ENCODE data around the gene DMWD. TPM values are rescaled to one million over a fixed set of nuclear protein-coding genes. Genes with fewer than 3 reads are reported as not detected.

DMWD gene
- total RNA-seq, 3 donors from 2014 or later (not counting 1 experiment from before 2014, with no cell fraction given) = 66.2 to 82.1 (median 66.3) TPM

- no peak overlapping the region for H3K27ac ChIP-seq (ENCODE audit: low read length)
- ATAC-seq (no peak), DNase-seq (peak in 1 of 2 donors; percentile 26)
- no peaks in the 10 kb centered on the region for H3K9me3 ChIP-seq (ENCODE audit: control insufficient read depth, insufficient read depth, low read length)
- H3K4me3 ChIP-seq (ENCODE audit: low read length) = peak overlapping the region; percentile 16
- H3K4me1 Mint-ChIP-seq = peaks cover 0 to 10% of the 10 kb centered on the region in 2 donors
- H3K4me1 ChIP-seq (ENCODE audit: control insufficient read depth, insufficient read depth, low read length) = peaks cover 27% of the 10 kb centered on the region
- peaks cover 6% of the 10 kb centered on the region for H3K36me3 ChIP-seq (ENCODE audit: control insufficient read depth, insufficient read depth, low read length)
- intact Hi-C loops (cut with micrococcal nuclease) = loop anchor here (5.0 kb wide), 1 partner anchor 202 kb away; no protein-coding TSS in a partner anchor
- H3K36me3 Mint-ChIP-seq = no peaks in the 10 kb centered on the region
- H3K4me3 Mint-ChIP-seq = peak overlapping the region; percentile 80
- WGBS (ENCODE audit: insufficient coverage) = 19% methylated on average over 41 of the region's 44 CpGs
- peaks cover 6% of the 10 kb centered on the region for H3K27me3 ChIP-seq (ENCODE audit: control insufficient read depth, insufficient read depth, low read length)
- H3K9me3 Mint-ChIP-seq = no peaks in the 10 kb centered on the region
- H3K27me3 Mint-ChIP-seq (ENCODE audit: low read depth in 2 of 2) = peaks cover 0 to 7% of the 10 kb centered on the region in 2 donors
- H3K27ac Mint-ChIP-seq = peak overlapping the region in 1 of 2 donors; percentile 33
- TF ChIP-seq CTCF (IDR thresholded peaks at IDR 0.05) = no peak
Measured at GRCh38 chr19:45815481-45816216, 23.0 kb upstream of the DMWD start.

GRCh38 chr19:45814851-45815480 is 22.3 kb upstream of the DMWD start, which contains the start of gene RSPH6A:
Gene RSPH6A, minus strand, starts transcription at chr19:45815308. Its CDS starts 132 bp downstream, at chr19:45815176.
- TF ChIP-seq CTCF (IDR thresholded peaks at IDR 0.05) = no peak
- Histone ChIP-seq H3K4me3 (ENCODE audit: low read length) (peak within 1 kb of the TSS; percentile 16), H3K4me1 (ENCODE audit: control insufficient read depth, insufficient read depth, low read length) (peaks cover 27% of the 10 kb centered on the region), H3K36me3 (ENCODE audit: control insufficient read depth, insufficient read depth, low read length) (no peaks in the 10 kb centered on the region), H3K9me3 (ENCODE audit: control insufficient read depth, insufficient read depth, low read length) (no peaks in the 10 kb centered on the region), H3K27ac (ENCODE audit: low read length) (no peak within 1 kb of the TSS), H3K27me3 (ENCODE audit: control insufficient read depth, insufficient read depth, low read length) (peaks cover 6% of the 10 kb centered on the region)
- H3K4me3 Mint-ChIP-seq = peak within 1 kb of the TSS; percentile 80
- DNase-seq = no peak
- no peaks in the 10 kb centered on the region for H3K36me3 Mint-ChIP-seq
- WGBS (ENCODE audit: insufficient coverage) = 30% methylated on average over 40 of the region's 40 CpGs
- H3K4me1 Mint-ChIP-seq = peaks cover 0 to 10% of the 10 kb centered on the region in 2 donors
- intact Hi-C loops (cut with micrococcal nuclease) = loop anchor here (5.0 kb wide), 1 partner anchor 202 kb away; no protein-coding TSS in a partner anchor
- peak within 1 kb of the TSS in 1 of 2 donors; percentile 33 for H3K27ac Mint-ChIP-seq
- H3K27me3 Mint-ChIP-seq (ENCODE audit: low read depth in 2 of 2) = peaks cover 0 to 7% of the 10 kb centered on the region in 2 donors
- no peaks in the 10 kb centered on the region for H3K9me3 Mint-ChIP-seq
- ATAC-seq = no peak

- Histone ChIP-seq H3K4me1 (ENCODE audit: control insufficient read depth, insufficient read depth, low read length) (peaks cover 31% of the 10 kb centered on the region), H3K9me3 (ENCODE audit: control insufficient read depth, insufficient read depth, low read length) (no peaks in the 10 kb centered on the region), H3K36me3 (ENCODE audit: control insufficient read depth, insufficient read depth, low read length) (no peaks in the 10 kb centered on the region), H3K4me3 (ENCODE audit: low read length) (no peak overlapping the region), H3K27me3 (ENCODE audit: control insufficient read depth, insufficient read depth, low read length) (peaks cover 6% of the 10 kb centered on the region), H3K27ac (ENCODE audit: low read length) (no peak overlapping the region)
- peak overlapping the region; percentile 38 for H3K4me3 Mint-ChIP-seq
- TF ChIP-seq CTCF (IDR thresholded peaks at IDR 0.05) = no peak
- peaks cover 0 to 14% of the 10 kb centered on the region in 2 donors for H3K4me1 Mint-ChIP-seq
- H3K27me3 Mint-ChIP-seq (ENCODE audit: low read depth in 2 of 2) = peaks cover 0 to 7% of the 10 kb centered on the region in 2 donors
- H3K9me3 Mint-ChIP-seq = no peaks in the 10 kb centered on the region
- intact Hi-C loops (cut with micrococcal nuclease) = no loop called here
- DNase-seq (no peak), ATAC-seq (no peak)
- WGBS (ENCODE audit: insufficient coverage) = 95% methylated on average over 12 of the region's 12 CpGs
- no peaks in the 10 kb centered on the region for H3K36me3 Mint-ChIP-seq
- no peak overlapping the region for H3K27ac Mint-ChIP-seq
Measured at GRCh38 chr19:45814166-45814780, 21.6 kb upstream of the DMWD start.

Measured in natural killer cell (primary cell).